HepG2 (cell line): Measurements from ENCODE around the gene ICE2. TPM values are rescaled to one million over a fixed set of nuclear protein-coding genes. Genes with fewer than 3 reads are reported as not detected.

ENCODE experiments used
- ATAC-seq: fragments of 200-7000 bp; cut with Tn5 transposase; 3 replicates; pipeline ENCODE4 v1.9.1; 2020; ENCODE audit warnings: mild to moderate bottlenecking, moderate library complexity
- BruUV-seq: library from RNA; stranded (reverse); fragments of 400-500 nt; replicated peaks from 2 replicates; lab custom pipeline; 2021; lab: Mats Ljungman, UMichigan
- CTCF ChIA-PET: fragments of 300-600 bp; formaldehyde crosslinking; extraction: SDS; loops from one replicate; lab custom pipeline; 2021; ENCODE audit warnings: low total read pairs, inconsistent platforms, low intra/inter-chr PET ratio; lab: Yijun Ruan, JAX
- POLR2A ChIA-PET: fragments of 350-600 bp; sonication (Branson Sonifier 250); formaldehyde crosslinking; loops from one replicate; lab custom pipeline; 2020; ENCODE audit warnings: antibody characterized with exemption, inconsistent platforms; lab: Yijun Ruan, JAX
- DNase-seq: peaks from one replicate; pipeline ENCODE4 v3.0.0-alpha.2; 2015; ENCODE audit warnings: low spot score
- FAIRE-seq: peaks from 3 replicates; lab custom pipeline; 2011; peaks lifted over from hg19 to GRCh38; lab: Jason Lieb, UNC
- H2AFZ ChIP-seq: one replicate; pipeline ENCODE4 v1.6.1; 2011; ENCODE audit warnings: low read length, inconsistent platforms
- H3K27ac ChIP-seq: fragments of 300-600 bp; 3 replicates; pipeline ENCODE4 v1.8.0; 2011; ENCODE audit warnings: mixed run types, mild to moderate bottlenecking, mixed read lengths, low read length, inconsistent platforms; ENCODE audit not compliant: insufficient read depth; ENCODE audit errors: extremely low read length
- H3K27me3 ChIP-seq, 2 experiments: fragments of 200-600 bp in 1 of 2; 2 replicates in 1 of 2; 3 replicates in 1 of 2; pipeline versions ENCODE4 v1.6.0 to v1.8.0; 2011; ENCODE audit warnings: low read length in 2 of 2, mild to moderate bottlenecking in 2 of 2, moderate library complexity in 2 of 2, inconsistent platforms in 1 of 2; ENCODE audit not compliant: insufficient read depth in 2 of 2, control insufficient read depth in 1 of 2
- H3K36me3 ChIP-seq, 2 experiments: fragments of 200-600 bp in 1 of 2; replicated peaks in 1 of 2; 2 replicates in 1 of 2; 3 replicates in 1 of 2; pipeline versions ENCODE4 v1.5.1 to v1.8.0; 2011; ENCODE audit warnings: low read length in 2 of 2, inconsistent platforms in 1 of 2; ENCODE audit not compliant: insufficient read depth in 2 of 2, control insufficient read depth in 1 of 2
- H3K4me1 ChIP-seq: 2 replicates; pipeline ENCODE4 v1.5.1; 2012; ENCODE audit warnings: low read length, inconsistent platforms; ENCODE audit not compliant: insufficient read depth
- H3K4me2 ChIP-seq: 2 replicates; pipeline ENCODE4 v1.6.0; 2011; ENCODE audit warnings: low read depth, low read length, inconsistent platforms
- H3K4me3 ChIP-seq, 3 experiments: fragments of 200-600 bp in 1 of 3; sonication (generic), shearing (Covaris generic) in 1 of 3; replicated peaks in 1 of 3; 2 replicates each; pipeline ENCODE4 v1.5.1; 2011 to 2016; ENCODE audit warnings: low read length in 3 of 3, inconsistent platforms in 2 of 3, low read depth in 2 of 3, mild to moderate bottlenecking in 2 of 3, control low read depth in 1 of 3, mixed read lengths in 1 of 3; ENCODE audit not compliant: insufficient read depth in 1 of 3
- H3K79me2 ChIP-seq: one replicate; pipeline ENCODE4 v1.6.1; 2011; ENCODE audit warnings: low read length, inconsistent platforms; ENCODE audit not compliant: insufficient read depth
- H3K9ac ChIP-seq: 2 replicates; pipeline ENCODE4 v1.6.0; 2011; ENCODE audit warnings: mild to moderate bottlenecking, low read depth, low read length, inconsistent platforms; ENCODE audit not compliant: insufficient read depth
- H3K9me3 ChIP-seq: 2 replicates; pipeline ENCODE4 v1.5.1; 2012; ENCODE audit warnings: mild to moderate bottlenecking, low read length
- H4K20me1 ChIP-seq: 2 replicates; pipeline ENCODE4 v1.6.0; 2011; ENCODE audit warnings: inconsistent platforms, mild to moderate bottlenecking, low read length, moderate library complexity; ENCODE audit not compliant: insufficient read depth
- JUND ChIP-seq: sonication (generic); formaldehyde crosslinking; IDR thresholded peaks from 2 replicates; pipeline ENCODE4 v1.8.0; 2022; ENCODE audit warnings: mild to moderate bottlenecking, missing genetic modification reagents
- POLR2G ChIP-seq: fragments of 200-400 bp; formaldehyde crosslinking; IDR thresholded peaks from 2 replicates; pipeline ENCODE4 v1.6.1; 2018; ENCODE audit warnings: mild to moderate bottlenecking, low read depth, low read length, moderate library complexity
- RFX3 ChIP-seq: IDR thresholded peaks from 2 replicates; pipeline ENCODE4 v1.6.1; 2016; ENCODE audit warnings: missing biosample characterization, missing genetic modification reagents
- SOX6 ChIP-seq, 2 experiments: fragments of 450-650 bp in 1 of 2; sonication (generic) in 1 of 2; formaldehyde crosslinking in 1 of 2; IDR thresholded peaks; 2 replicates each; pipeline versions ENCODE4 v1.4.0 to v1.6.1; 2017 to 2020; ENCODE audit warnings: antibody characterized with exemption in 1 of 2, mild to moderate bottlenecking in 1 of 2, missing genetic modification reagents in 1 of 2
- ZNF24 ChIP-seq: fragments of 450-650 bp; IDR thresholded peaks from 2 replicates; pipeline ENCODE4 v1.6.1; 2017; ENCODE audit warnings: antibody characterized with exemption, mild to moderate bottlenecking
- ZNF850 ChIP-seq: sonication (generic); formaldehyde crosslinking; conservative IDR thresholded peaks from 2 replicates; pipeline ENCODE4 v1.9.0; 2021; ENCODE audit warnings: mild to moderate bottlenecking, missing genetic modification reagents
- WGBS: methylation state at CpG from one replicate; pipeline ENCODE4 v1.1.6; 2017; ENCODE audit warnings: low lambda C conversion rate; 5-methylcytosine and 5-hydroxymethylcytosine counted together
- in situ Hi-C: cut with HindIII; loops from 2 replicates; pipeline ENCODE4 v1.10.0; 2017; ENCODE audit warnings: low pct_unique_long_range_greater_than_20kb; ENCODE audit not compliant: extremely low pct_ligation_motif_present
- intact Hi-C: fragments of 100-400 bp; cut with micrococcal nuclease; formaldehyde crosslinking; loops from one replicate; pipeline ENCODE4 v1.10.0; 2022; ENCODE audit not compliant: unreplicated experiment
- polyA plus RNA-seq, 8 experiments: library from polyadenylated mRNA; depleted of rRNA in 3 of 8; stranded (reverse) in 7 of 8; unstranded in 1 of 8; fragments of >200 nt; fragmentation: Illumina TruSeq in 4 of 8; extraction: Trizol in 4 of 8; gene quantifications; 2 replicates each; pipeline versions ENCODE4 v1.2.1 to v1.2.3, GENCODE V29; 2011 to 2016; ENCODE audit warnings: low read depth in 4 of 8, missing spikeins in 1 of 8, mixed read lengths in 1 of 8; ENCODE audit not compliant: insufficient read depth in 1 of 8
- total RNA-seq, 5 experiments: library from RNA; depleted of rRNA; stranded (reverse); fragments of >200 nt; fragmentation: Illumina TruSeq; extraction: Trizol; gene quantifications; 2 replicates each; pipeline ENCODE4 v1.2.3, GENCODE V29; 2016; ENCODE audit warnings: low read depth in 1 of 5
- TF ChIP-seq, protein P1 (sequence below): sonication (generic); formaldehyde crosslinking; conservative IDR thresholded peaks from 2 replicates; pipeline ENCODE4 v1.8.0; 2022; ENCODE audit warnings: mild to moderate bottlenecking, moderate library complexity, missing genetic modification reagents
- TF ChIP-seq, protein P2 (sequence below): sonication (generic); formaldehyde crosslinking; IDR thresholded peaks from 2 replicates; pipeline ENCODE4 v1.8.0; 2022; ENCODE audit warnings: missing genetic modification reagents, low read depth, mild to moderate bottlenecking, borderline replicate concordance

Gene ICE2
- total and polyA plus RNA-seq, 2 of the 13 experiments (the other 11 are each of a cell fraction or from before 2014, with no cell fraction given), result 24.8 to 26.4 TPM

DNA sequence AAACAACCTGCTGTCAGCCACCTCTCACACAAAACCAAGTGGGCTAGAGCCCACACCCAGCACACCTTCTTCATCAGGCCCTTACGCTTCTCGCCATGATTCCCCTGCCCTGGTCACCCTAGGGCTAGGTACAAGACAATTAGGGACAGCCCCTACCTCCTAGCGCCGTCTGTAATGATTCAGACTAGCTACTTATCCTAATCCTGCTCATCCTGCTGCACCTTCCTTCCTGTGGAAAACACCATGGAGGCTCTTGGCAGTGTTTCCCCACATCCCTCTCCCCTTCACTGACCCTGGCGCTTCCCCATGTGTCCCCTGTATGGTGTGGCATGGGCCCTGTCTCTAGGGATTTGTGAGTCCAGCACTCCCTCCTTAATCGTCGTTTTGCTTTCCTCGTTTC lies 39.6 kb upstream of the ICE2 start:
- Histone ChIP-seq H3K4me1 (no peaks in the 10 kb centered on the region), H3K36me3 (peaks cover 7 to 37% of the 10 kb centered on the region in 2 experiments), H3K4me2 (no peak overlapping the region), H3K9ac (no peak overlapping the region), H3K4me3 (no peak overlapping the region), H3K27ac (no peak overlapping the region), H2AFZ (no peak overlapping the region), H3K9me3 (no peaks in the 10 kb centered on the region), H3K27me3 (no peaks in the 10 kb centered on the region), H3K79me2 (peaks cover 11% of the 10 kb centered on the region), H4K20me1 (peaks cover 14% of the 10 kb centered on the region)
- ChIA-PET POLR2A (no interaction called here), CTCF (no interaction called here)
- intact Hi-C loops, result no loop called here
- TF ChIP-seq SOX6 (IDR thresholded peaks at IDR 0.05) (no peak), SOX6 (CRISPR knock-in tag; IDR thresholded peaks at IDR 0.05) (no peak), ZNF24 (no peak), RFX3 (CRISPR knock-in tag) (no peak), ZNF850 (CRISPR knock-in tag) (no peak), JUND (CRISPR knock-in tag) (no peak), POLR2G (no peak)
- TF ChIP-seq, protein P1, sequence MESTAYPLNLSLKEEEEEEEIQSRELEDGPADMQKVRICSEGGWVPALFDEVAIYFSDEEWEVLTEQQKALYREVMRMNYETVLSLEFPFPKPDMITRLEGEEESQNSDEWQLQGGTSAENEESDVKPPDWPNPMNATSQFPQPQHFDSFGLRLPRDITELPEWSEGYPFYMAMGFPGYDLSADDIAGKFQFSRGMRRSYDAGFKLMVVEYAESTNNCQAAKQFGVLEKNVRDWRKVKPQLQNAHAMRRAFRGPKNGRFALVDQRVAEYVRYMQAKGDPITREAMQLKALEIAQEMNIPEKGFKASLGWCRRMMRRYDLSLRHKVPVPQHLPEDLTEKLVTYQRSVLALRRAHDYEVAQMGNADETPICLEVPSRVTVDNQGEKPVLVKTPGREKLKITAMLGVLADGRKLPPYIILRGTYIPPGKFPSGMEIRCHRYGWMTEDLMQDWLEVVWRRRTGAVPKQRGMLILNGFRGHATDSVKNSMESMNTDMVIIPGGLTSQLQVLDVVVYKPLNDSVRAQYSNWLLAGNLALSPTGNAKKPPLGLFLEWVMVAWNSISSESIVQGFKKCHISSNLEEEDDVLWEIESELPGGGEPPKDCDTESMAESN (CRISPR knock-in tag), result no peak
- TF ChIP-seq, protein P2, sequence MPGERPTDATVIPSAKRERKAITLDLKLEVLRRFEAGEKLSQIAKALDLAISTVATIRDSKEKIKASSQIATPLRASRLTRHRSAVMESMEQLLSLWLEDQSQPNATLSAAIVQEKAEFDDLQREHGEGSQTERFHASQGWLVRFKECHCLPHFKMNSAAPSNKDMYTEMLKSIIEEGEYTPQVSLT (CRISPR knock-in tag), result no peak
- no peak for ATAC-seq
- no peak for FAIRE-seq
- BruUV-seq, result no TSS peak
- in situ Hi-C loops, result no loop called here
- no peak for DNase-seq
- 97% methylated on average over 8 of the region's 8 CpGs for WGBS
